Effector memory CD8-positive, alpha-beta T cell (primary cell): Measurements from ENCODE around the gene CDK17.
"Not testable (repeated sequence)": the region's sequence is repeated elsewhere in the genome, so short reads cannot be mapped to it uniquely, and the experiment has no call there.

Source experiments
- ATAC-seq: fragments of 150-1000 bp; cut with Tn5 transposase; replicated peaks from 2 replicates; pipeline ENCODE4 v1.10.0; 2021; ENCODE audit warnings: mild to moderate bottlenecking, moderate library complexity
- DNase-seq, 3 experiments: peaks; one replicate each; pipeline ENCODE4 v3.0.0; 2021
- H3K27ac Mint-ChIP-seq, 2 donors: one replicate each; pipeline ENCODE4 v1.8.0; 2022; ENCODE audit warnings: mild to moderate bottlenecking in 2 of 2, mixed read lengths in 2 of 2, moderate library complexity in 2 of 2
- H3K27me3 Mint-ChIP-seq, 2 donors: one replicate each; pipeline ENCODE4 v1.8.0; 2022; ENCODE audit warnings: mixed read lengths in 2 of 2
- H3K36me3 Mint-ChIP-seq: one replicate; pipeline ENCODE4 v1.8.0; 2022; ENCODE audit warnings: mild to moderate bottlenecking, moderate library complexity, mixed read lengths; ENCODE audit not compliant: insufficient read depth
- H3K4me1 Mint-ChIP-seq, 2 donors: one replicate each; pipeline ENCODE4 v1.8.0; 2022; ENCODE audit warnings: low read depth in 2 of 2, mixed read lengths in 2 of 2
- H3K4me3 Mint-ChIP-seq, 2 donors: one replicate each; pipeline ENCODE4 v1.8.0; 2022; ENCODE audit warnings: mild to moderate bottlenecking in 2 of 2, mixed read lengths in 2 of 2, moderate library complexity in 2 of 2
- H3K9me3 Mint-ChIP-seq, 2 donors: one replicate each; pipeline ENCODE4 v1.8.0; 2022; ENCODE audit warnings: mixed read lengths in 2 of 2

The CDK17 gene

DNA sequence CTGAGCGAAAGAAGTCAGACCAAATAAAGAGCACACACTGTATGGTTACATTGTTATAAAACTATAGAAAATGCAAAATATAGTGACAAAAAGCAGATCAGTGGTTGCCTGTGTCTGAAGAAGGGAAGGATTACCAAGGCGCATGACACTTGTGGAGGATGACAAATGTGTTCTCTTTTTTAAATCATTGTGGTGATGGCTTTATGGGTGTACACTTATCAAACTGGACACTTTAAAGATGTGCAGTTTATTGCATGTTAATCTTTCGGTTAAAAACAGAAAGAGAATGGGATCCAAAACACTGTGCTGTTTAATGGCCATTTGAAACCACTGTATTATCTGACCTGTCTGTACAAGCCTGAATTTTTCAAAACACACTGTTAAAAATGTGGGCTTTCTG lies 8.8 kb upstream of the CDK17 start:
- Mint-ChIP-seq H3K4me1 (peaks cover 0 to 5% of the 10 kb centered on the region in 2 donors), H3K36me3 (no peaks in the 10 kb centered on the region), H3K27me3 (no peaks in the 10 kb centered on the region), H3K4me3 (no peak overlapping the region), H3K9me3 (no peaks in the 10 kb centered on the region), H3K27ac (no peak overlapping the region)
- ATAC-seq (no peak), DNase-seq (no peak)

- ATAC-seq: peak; percentile 29
- not testable (repeated sequence) for H3K9me3 Mint-ChIP-seq, H3K4me1 Mint-ChIP-seq, DNase-seq, H3K36me3 Mint-ChIP-seq, H3K4me3 Mint-ChIP-seq, H3K27me3 Mint-ChIP-seq
- peak overlapping the region; percentile 29 to 74 for H3K27ac Mint-ChIP-seq
Observed at GRCh38 chr12:96407429-96408097, 7.3 kb upstream of the CDK17 start.

DNA sequence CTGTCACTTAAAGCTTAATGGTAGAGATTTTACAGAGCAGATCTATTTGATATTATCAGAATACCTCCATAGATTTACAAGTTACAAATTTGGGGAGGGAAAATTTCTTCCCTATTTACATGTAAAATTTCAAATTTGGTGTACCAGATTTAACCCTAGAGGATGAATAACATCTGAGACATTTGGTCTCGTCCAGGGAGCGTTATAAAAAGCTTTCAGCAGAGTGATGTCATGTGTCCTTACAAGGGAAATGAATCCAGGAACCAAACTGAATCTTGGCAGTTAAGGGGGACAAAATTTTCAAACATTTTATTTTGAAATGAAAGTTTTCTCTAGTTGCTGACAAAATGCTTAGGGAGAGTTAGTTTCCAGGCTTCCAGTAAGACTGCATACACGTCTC lies 4.5 kb upstream of the CDK17 start:
- Mint-ChIP-seq H3K9me3 (no peaks in the 10 kb centered on the region), H3K27me3 (no peaks in the 10 kb centered on the region)
- ATAC-seq: no peak

DNA sequence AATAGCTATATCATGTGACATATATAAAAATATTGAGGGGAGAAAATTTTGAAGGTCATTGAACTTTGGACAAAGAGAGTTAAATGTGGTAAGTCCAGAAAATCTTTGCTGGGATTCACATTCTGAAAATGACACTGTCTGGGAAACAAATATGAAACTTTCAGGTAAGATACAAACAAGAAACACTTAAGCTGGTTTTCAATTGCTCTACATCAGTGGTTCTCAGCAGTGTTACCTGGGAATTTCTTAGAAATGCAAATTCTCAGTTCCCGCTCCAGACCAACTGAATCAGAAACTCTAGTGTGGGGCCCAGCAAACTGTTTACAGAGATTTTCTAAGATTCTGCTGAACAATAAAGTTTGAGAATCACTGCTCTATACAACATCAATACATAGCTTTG lies 3.6 kb upstream of the CDK17 start:
- Mint-ChIP-seq H3K4me3 (no peak overlapping the region), H3K27ac (no peak overlapping the region), H3K4me1 (peaks cover 6 to 15% of the 10 kb centered on the region in 2 donors), H3K27me3 (no peaks in the 10 kb centered on the region), H3K9me3 (no peaks in the 10 kb centered on the region), H3K36me3 (peaks cover 26% of the 10 kb centered on the region)
- ATAC-seq (no peak), DNase-seq (no peak)

More for the DNA sequence above, 4.5 kb upstream of the CDK17 start:
- DNase-seq: no peak
- Mint-ChIP-seq H3K36me3 (peaks cover 18% of the 10 kb centered on the region), H3K4me3 (no peak overlapping the region), H3K4me1 (peaks cover 7 to 14% of the 10 kb centered on the region in 2 donors), H3K27ac (no peak overlapping the region)

- H3K27ac Mint-ChIP-seq, ATAC-seq, H3K4me3 Mint-ChIP-seq, DNase-seq, H3K9me3 Mint-ChIP-seq, H3K27me3 Mint-ChIP-seq: not testable (repeated sequence)
- H3K36me3 Mint-ChIP-seq: peaks cover 36% of the 10 kb centered on the region
- peaks cover 9 to 28% of the 10 kb centered on the region in 2 donors for H3K4me1 Mint-ChIP-seq
Observed at GRCh38 chr12:96402522-96402921, 2.3 kb upstream of the CDK17 start.

DNA sequence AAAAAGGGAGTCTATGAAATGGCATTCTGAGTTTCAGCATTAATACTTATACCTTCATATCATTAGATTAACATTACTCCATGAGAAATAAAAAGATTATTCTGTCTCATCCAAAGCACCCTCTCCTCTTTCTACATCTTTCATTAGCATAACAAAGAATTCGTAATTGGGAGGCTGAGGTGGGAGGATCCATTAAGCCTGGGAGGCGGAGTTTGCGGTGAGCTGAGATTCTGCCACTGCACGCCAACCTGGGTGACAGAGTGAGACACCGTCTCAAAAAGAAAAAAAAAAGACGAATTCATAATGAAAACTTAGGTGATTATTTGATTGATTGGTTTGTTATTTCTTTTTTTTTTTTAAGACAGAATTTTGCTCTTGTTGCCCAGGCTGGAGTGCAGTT lies 1.8 kb upstream of the CDK17 start:
- Mint-ChIP-seq H3K27me3 (no peaks in the 10 kb centered on the region), H3K4me1 (peaks cover 9 to 33% of the 10 kb centered on the region in 2 donors), H3K36me3 (peaks cover 36% of the 10 kb centered on the region), H3K4me3 (peak overlapping the region; percentile 81 to 92), H3K27ac (peak overlapping the region; percentile 98 to 99), H3K9me3 (no peaks in the 10 kb centered on the region)
- no peak for ATAC-seq
- DNase-seq: no peak

DNA sequence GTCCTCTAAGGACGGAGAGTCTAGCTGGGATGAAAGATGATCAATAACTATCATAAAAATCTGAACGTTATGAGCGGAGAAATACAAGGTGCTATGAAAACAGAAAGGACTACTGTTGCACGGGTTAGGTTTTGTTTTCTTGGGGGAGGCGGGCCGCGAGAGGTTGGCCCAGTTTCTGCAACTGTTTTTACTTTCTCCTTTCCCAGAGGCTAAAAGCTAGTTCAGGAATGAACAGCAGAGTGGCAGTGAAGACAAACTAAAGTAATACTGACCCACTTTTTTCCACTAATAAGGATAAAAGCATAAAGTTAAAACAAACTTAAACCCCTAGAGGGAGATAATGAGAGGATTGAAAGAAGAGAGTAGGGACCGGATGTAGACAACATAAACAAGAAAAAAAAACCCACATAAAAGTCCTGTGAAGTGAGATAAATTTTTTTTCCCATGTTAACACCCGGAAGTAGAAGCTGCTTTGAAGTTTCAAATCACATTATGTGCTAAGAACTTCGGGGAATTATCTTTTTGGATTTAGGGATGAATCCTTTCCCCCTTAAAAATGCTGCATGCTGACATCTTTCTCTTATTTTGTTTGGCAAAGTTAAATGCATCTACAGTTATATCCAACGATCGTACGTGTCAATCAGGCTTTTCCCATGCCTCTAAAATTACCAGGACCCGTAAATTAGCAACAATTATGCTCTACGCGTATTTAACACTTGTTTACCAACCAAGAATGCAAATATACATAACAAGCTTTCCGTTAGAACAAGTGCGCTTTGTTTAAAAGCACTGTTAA lies 1.0 kb upstream of the CDK17 start:
- DNase-seq (peak; percentile 27 to 50 (median 31)), ATAC-seq (peak; percentile 26)
- no peaks in the 10 kb centered on the region for H3K9me3 Mint-ChIP-seq
- peaks cover 39% of the 10 kb centered on the region for H3K36me3 Mint-ChIP-seq
- peak overlapping the region; percentile 98 to 99 for H3K27ac Mint-ChIP-seq
- peaks cover 13 to 41% of the 10 kb centered on the region in 2 donors for H3K4me1 Mint-ChIP-seq
- no peaks in the 10 kb centered on the region for H3K27me3 Mint-ChIP-seq
- peak overlapping the region; percentile 81 to 92 for H3K4me3 Mint-ChIP-seq

GRCh38 chr12:96400631-96401075 lies 414 bp upstream of the CDK17 start:
- Mint-ChIP-seq H3K4me3 (peak overlapping the region; percentile 81 to 92), H3K27ac (peak overlapping the region; percentile 98 to 99), H3K36me3 (peaks cover 43% of the 10 kb centered on the region), H3K27me3 (no peaks in the 10 kb centered on the region), H3K9me3 (no peaks in the 10 kb centered on the region), H3K4me1 (peaks cover 16 to 47% of the 10 kb centered on the region in 2 donors)
- no peak for DNase-seq
- ATAC-seq: peak; percentile 12

- peaks cover 52% of the 10 kb centered on the region for H3K36me3 Mint-ChIP-seq
- peak overlapping the region; percentile 81 to 92 for H3K4me3 Mint-ChIP-seq
- no peaks in the 10 kb centered on the region for H3K27me3 Mint-ChIP-seq
- peak overlapping the region; percentile 98 to 99 for H3K27ac Mint-ChIP-seq
- H3K9me3 Mint-ChIP-seq: no peaks in the 10 kb centered on the region
- peak; percentile 79 to 81 (median 80) for DNase-seq
- H3K4me1 Mint-ChIP-seq: peaks cover 21 to 53% of the 10 kb centered on the region in 2 donors
- peak; percentile 54 for ATAC-seq
Observed at GRCh38 chr12:96399120-96399918, 920 bp downstream of the CDK17 start.

DNA sequence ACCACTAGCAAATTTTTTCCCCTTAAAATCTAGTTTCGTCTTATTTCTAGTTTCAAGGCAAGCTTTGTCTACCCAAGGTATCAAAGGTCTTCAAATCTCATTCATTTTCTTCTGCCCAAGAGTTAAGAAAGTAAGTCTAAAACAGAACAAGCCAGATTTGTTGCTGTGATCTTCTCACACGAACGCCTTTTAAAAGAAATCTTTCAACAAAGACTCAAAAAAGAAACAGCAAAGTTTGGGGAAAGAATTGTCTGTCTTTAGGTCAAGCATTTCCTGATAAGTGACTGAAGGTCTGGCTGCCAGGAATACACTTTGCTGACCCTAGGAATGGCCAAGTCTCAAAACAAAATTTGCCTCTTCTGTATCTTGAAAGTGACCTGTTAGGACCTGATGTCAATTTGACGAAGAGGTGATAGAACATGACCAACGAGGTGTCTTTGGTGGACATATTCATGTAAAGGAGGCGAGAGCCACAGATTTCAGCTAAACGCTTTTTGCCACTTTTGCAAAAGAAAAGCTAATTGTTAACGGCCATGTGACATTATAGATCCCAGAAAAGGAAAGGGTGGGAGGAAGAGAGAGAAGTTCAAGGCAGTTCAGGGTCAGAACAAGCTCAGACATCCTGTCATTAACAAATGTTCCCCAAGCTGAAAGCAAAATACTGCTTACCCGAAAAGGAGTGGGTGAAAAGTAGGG lies 1.7 kb downstream of the CDK17 start:
- ATAC-seq (no peak), DNase-seq (no peak)
- Mint-ChIP-seq H3K4me3 (peak overlapping the region; percentile 81 to 92), H3K27ac (peak overlapping the region; percentile 98 to 99), H3K9me3 (no peaks in the 10 kb centered on the region), H3K4me1 (peaks cover 21 to 53% of the 10 kb centered on the region in 2 donors), H3K36me3 (peaks cover 58% of the 10 kb centered on the region), H3K27me3 (no peaks in the 10 kb centered on the region)

DNA sequence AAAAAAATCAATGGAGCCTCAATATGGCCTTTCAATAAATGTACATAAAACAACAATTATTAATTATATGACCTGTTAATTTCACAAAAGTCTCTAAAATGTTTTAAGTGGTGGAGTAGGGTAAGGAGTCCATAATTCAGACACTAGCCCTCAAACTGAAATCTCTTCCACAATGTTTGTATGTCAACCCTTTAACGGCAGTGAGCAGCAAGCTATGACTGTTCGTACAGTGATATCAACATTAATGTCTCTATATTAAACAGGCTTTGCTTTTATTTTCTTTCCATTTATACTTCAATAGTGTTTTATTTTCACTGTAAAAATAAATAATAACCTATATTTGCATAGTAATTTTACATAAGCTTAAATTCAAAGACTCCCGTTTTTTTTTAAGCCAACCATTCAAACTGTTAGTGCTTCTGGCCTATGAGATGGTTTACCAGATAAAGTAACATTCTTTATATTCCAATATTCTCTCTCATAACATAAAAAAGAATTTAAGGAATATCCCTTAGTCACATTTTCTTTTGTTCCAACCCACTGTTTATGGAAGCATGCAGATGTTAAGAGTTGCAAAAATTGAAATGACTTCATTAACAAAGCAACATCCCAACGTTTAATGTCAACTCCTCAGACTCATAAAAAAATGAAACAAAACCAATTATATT lies 2.3 kb downstream of the CDK17 start:
- Mint-ChIP-seq H3K36me3 (peaks cover 61% of the 10 kb centered on the region), H3K27ac (peak overlapping the region; percentile 98 to 99), H3K4me1 (peaks cover 23 to 53% of the 10 kb centered on the region in 2 donors), H3K27me3 (no peaks in the 10 kb centered on the region), H3K9me3 (no peaks in the 10 kb centered on the region), H3K4me3 (peak overlapping the region; percentile 81 to 92)
- ATAC-seq (no peak), DNase-seq (no peak)

DNA sequence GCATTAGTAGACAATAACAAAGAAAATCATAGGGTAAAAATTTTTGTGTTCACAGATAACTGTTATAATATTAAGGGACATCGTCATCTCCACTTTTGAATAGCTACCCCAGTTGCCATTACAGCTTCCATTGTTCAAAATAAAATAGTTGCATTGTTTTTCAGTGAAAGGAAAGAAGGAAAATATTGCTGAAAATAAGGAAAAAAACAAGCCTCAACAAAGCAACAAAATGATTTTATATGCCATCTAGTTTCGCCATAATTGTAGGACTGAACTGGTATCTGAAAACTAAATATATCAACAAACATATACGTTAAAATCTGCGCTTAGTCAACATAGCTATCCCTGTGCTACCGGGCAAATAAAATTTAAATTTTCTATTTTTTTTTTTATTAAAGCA lies 3.3 kb downstream of the CDK17 start:
- DNase-seq: no peak
- H3K4me3 Mint-ChIP-seq: peak overlapping the region; percentile 31 to 92
- no peak for ATAC-seq
- H3K9me3 Mint-ChIP-seq: no peaks in the 10 kb centered on the region
- peaks cover 67% of the 10 kb centered on the region for H3K36me3 Mint-ChIP-seq
- peaks cover 28 to 59% of the 10 kb centered on the region in 2 donors for H3K4me1 Mint-ChIP-seq
- no peaks in the 10 kb centered on the region for H3K27me3 Mint-ChIP-seq
- peak overlapping the region; percentile 65 to 99 for H3K27ac Mint-ChIP-seq
